HG03139 (cell line): ENCODE results near the gene DYNLRB1.
"Not testable (repeated sequence)": the region's sequence is repeated elsewhere in the genome, so short reads cannot be mapped to it uniquely, and the experiment has no call there.

Source experiments
- ATAC-seq: cut with Tn5 transposase; IDR thresholded peaks from one replicate; pipeline ENCODE4 v1.9.1; 2021; ENCODE audit not compliant: unreplicated experiment

Gene DYNLRB1

DNA sequence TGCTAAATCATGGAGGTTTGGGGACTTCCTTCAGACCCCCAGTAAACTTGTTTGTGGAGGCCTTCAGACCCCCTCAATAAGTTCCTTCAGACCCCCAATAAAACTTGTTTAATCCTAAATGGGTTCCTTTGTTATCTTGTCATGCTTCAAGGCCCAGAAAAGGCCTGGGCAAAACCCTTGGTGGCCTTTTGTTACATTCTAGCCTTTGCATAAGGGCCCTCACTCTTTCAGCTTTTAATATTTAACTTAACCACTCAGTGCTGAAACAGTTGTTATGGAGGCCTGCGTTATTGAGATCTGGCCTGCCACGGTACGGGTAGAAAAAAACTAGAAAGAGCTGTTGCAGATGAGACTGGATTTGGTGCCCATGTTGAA lies 4.3 kb upstream of the DYNLRB1 start:
- no peak for ATAC-seq

DNA sequence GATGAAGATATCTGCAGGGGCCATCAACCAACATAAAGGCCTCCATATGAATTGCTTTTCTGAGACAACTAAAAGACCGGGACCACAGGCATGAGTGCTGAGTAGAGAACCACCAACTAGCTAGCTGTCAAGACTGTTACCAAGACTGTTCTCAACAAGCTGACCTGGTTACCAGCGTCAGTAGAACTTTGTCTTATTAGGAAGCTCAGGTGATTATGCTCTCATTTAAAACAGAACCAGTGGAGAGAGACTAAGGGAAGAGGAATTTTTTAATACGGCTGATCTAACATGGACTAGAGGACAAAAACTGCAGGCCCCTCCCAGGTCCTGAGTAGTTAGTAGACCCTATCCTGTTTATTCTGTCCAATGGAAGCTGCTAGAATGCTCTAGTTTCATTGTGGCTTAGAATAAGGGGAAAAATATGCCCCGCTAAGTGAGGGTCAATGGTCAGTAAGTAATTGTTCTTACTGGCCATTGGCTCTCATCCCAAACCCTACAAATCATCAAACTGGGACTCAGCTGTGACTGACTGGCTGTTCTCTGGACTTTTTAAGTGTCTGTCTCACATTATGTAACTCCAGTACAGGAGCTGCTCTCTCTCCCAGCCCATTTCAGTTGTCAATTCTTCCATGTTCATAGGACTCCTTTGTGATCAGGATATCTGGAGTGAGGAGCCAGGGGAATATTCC lies 3.8 kb upstream of the DYNLRB1 start:
- ATAC-seq, result no peak

DNA sequence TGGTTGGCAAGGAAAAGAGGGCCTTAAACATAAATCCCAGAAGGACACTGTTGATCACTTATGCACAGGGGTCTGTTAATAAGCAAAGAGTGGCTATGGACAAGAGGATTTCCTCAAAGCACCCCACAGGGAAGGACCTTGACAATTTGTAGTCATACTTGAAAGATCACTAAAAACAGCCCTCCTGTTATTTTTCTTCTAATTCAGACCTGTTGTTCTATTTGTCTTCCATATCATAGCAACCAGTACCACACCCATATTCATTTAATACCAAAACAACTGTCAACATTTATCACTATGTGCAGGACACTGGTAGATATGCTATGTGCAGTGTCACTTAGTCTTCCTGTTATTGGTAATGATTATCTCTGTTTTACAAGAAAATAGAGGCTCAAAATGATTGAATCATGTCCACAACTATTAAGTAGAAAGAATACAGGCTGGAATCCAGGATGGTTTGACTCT lies 3.2 kb upstream of the DYNLRB1 start:
- ATAC-seq, result no peak

DNA sequence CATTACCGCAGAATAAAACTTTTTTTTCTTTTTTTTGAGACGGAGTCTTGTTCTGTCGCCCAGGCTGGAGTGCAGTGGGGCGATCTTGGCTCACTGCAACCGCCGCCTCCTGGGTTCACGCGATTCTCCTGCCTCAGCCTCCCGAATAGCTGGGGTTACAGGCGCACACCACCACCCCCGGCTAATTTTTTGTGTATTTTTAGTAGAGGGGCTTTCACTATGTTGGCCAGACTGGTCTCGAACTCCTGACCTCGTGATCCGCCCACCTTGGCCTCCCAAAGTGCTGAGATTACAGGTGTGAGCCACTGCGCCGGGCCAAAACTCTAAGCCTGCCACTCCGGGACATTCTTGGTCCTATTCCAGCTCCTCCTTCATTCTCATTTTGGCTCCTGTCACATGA lies 2.2 kb upstream of the DYNLRB1 start:
- ATAC-seq, result not testable (repeated sequence)

- ATAC-seq, result peak; percentile 7
These were observed 1.2 kb upstream of the DYNLRB1 start for GRCh38 chr20:34514897-34515483.

- peak; percentile 41 for ATAC-seq
These were observed 557 bp upstream of the DYNLRB1 start for GRCh38 chr20:34515484-34516246.

GRCh38 chr20:34517114-34517505 lies 888 bp downstream of the DYNLRB1 start:
- no peak for ATAC-seq

- not testable (repeated sequence) for ATAC-seq
These were observed 2.6 kb downstream of the DYNLRB1 start for GRCh38 chr20:34518863-34519262.

DNA sequence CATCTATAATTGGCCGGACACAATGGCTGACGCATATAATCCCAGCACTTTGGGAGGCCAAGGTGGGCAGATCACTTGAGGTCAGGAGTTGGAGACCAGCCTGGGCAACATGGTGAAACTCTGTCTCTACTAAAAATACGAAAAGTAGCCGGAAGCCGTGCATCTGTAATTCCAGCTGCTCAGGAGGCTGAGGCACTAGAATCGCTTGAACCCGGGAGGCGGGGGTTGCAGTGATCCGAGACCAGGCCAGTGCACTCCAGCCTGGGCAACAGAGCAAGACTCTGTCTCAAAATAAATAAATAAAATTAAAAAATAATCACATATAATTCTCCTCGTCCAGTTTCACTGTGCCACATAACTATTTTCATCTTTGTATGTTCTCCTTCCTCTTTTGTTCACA lies 3.6 kb downstream of the DYNLRB1 start:
- not testable (repeated sequence) for ATAC-seq

GRCh38 chr20:34522969-34523871 lies 7.0 kb downstream of the DYNLRB1 start:
- no peak for ATAC-seq

- no peak for ATAC-seq
These were observed 8.2 kb downstream of the DYNLRB1 start for GRCh38 chr20:34524426-34524825.

DNA sequence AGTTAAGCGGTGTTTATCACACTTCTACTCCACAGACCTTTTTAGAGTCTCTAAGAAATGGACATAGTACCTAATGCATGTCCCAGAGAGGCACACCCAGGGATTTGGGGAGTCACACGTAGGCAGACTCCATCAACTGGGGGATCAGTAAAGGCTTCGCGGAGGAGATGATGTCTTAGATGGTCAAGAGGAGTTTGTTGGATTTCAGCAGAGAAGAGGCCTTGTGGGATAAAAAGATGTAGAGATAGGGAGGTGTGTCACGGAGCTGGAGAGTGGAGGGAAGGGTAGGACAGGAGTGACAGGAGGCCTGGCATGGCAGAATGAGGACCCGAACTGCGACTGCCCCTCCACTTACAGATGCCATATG lies 9.1 kb downstream of the DYNLRB1 start:
- ATAC-seq, result no peak

DNA sequence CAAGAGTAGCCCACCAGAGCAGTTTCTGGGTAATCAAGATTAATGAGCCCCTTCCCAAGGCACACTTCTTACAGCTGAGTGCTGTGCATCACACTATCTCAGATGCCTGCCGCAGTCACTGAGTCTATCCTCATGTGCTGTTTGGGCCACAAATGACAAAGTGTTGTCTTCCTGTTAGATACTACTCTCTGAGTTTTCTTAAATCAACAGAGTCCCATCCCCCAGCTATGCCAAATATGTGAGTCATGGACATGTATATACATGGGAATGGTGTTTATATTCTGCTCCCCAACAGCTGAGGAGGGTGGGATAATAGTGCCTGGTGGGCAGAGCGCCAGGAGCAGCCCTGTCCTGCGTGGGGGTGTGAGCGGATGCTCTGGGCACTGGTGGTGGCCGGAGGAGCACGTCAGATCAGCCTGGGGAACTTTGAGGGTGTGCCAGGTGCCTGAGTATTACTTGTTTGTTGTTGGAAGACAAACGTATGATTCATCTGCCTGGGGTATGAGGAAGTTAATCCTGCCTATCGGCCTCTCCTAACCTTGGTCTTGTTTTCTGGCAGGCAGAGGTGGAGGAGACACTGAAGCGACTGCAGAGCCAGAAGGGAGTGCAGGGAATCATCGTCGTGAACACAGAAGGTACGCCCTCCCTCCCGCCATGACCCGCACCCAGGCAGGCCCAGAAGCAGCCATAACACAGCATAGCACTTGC lies 9.6 kb downstream of the DYNLRB1 start:
- no peak for ATAC-seq

GRCh38 chr20:34526466-34526865 lies 10.2 kb downstream of the DYNLRB1 start:
- ATAC-seq, result no peak

DNA sequence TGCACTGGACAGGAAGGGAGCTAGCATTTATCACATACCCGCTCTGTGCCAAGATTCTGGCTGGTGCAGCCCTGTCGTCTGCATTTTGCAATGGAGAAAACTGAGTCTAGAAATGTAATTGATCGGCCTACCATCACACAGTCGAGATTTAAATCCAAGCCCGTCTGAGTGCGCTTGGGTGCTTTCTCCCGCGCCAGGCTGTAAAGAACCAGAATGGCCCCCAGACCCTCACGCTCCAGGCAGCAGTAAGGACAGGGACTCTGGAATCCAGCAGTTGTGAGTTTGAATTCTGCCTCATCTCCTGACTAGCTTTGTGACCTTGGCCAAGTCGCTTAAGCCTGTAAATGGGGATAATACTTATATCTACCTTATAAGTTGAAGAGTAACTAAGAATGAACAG lies 10.8 kb downstream of the DYNLRB1 start:
- ATAC-seq, result no peak

GRCh38 chr20:34528921-34529297 lies 12.7 kb downstream of the DYNLRB1 start:
- no peak for ATAC-seq

GRCh38 chr20:34529742-34530141 lies 13.5 kb downstream of the DYNLRB1 start:
- ATAC-seq, result no peak

DNA sequence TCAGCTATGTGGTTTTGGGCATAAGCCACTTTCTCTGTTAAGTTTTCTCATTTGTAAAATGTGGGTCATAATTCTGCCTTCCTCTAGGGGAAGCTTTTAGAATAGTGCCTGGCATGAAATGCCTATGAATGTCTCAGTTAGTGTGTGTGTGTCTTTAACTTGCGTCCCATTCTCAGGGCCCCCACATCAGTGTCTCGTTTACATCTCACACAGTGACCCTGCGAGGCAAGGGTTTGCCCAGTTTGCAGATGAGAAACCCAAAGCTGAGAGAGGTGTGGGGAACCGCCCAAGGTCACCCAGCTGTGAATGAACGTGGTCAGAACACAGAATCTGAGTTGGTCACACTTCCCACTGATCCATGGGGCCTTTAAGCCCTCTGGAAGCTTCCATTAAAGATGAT lies 14.1 kb downstream of the DYNLRB1 start:
- no peak for ATAC-seq

DNA sequence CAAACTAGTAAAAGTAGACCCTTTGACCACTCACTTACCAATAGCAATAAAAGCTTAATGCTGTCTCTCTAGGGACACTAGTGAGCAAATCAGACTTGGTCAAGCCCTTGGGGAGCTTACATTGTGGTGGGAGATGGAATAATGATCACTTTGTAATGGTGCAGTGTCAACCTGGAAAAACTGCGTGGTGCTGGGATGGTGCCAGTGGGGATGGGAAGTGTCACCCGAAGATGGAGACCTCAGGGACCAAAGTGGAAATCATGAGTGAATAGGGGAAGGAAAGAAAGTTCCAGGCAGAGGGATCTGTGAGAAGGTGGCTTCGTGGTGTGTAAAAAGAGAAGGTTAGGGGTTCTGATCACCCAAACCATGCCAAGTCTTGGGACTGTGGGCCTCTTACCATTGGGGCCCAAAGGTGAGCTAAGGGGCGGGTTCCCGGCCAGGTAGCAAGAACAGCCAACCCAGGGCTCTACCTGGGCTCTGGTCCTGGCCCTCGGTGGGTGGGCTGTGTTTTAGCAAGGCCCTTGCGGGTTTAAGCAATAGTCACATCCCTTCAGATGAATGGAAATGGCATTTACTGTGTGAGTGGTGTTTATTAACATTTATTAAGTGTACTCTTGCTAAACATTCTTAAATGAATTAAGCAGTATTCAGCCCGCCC lies 15.5 kb downstream of the DYNLRB1 start:
- no peak for ATAC-seq

- no peak for ATAC-seq
These were observed 16.1 kb downstream of the DYNLRB1 start for GRCh38 chr20:34532320-34532719.
